NOMO-1 treated with DMSO at 0.1 percent for 48 hours (cell line): ENCODE data around the gene CCDC102B.
"Not testable (repeated sequence)": the region's sequence is repeated elsewhere in the genome, so short reads cannot be mapped to it uniquely, and the experiment has no call there.

Experiments
- DNase-seq: peaks from one replicate; lab custom pipeline; 2025; ENCODE audit not compliant: unreplicated experiment; lab: John Stamatoyannopoulos, UW

CCDC102B gene

GRCh38 chr18:68797871-68798270 lies at the start of gene CCDC102B:
Gene CCDC102B, plus strand, starts transcription at chr18:68798080. Its CDS starts 38,684 bp downstream, at chr18:68836764.
- no peak for DNase-seq

GRCh38 chr18:68757126-68757525 lies 40.8 kb upstream of the CCDC102B start:
- no peak for DNase-seq

GRCh38 chr18:68759308-68759707 lies 38.6 kb upstream of the CCDC102B start:
- DNase-seq, result no peak

DNA sequence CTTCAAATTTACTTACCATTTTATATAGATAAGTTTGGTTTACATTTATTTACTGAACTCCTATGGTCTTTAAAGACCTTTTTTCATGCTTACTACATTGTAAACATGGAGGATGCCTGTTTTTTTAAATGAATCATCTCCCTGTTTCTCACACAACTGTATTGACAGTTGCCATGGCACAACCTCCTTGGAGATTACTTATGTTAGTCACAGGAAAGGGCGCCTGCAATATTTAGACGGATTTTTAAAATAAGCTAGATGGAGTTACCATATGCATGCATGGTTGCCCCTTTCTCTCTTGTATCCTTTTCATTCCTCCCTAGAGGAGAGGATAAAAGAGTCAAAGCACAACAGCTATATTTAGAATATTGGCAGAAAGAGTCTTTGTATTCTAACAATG lies 34.8 kb upstream of the CCDC102B start:
- no peak for DNase-seq

DNA sequence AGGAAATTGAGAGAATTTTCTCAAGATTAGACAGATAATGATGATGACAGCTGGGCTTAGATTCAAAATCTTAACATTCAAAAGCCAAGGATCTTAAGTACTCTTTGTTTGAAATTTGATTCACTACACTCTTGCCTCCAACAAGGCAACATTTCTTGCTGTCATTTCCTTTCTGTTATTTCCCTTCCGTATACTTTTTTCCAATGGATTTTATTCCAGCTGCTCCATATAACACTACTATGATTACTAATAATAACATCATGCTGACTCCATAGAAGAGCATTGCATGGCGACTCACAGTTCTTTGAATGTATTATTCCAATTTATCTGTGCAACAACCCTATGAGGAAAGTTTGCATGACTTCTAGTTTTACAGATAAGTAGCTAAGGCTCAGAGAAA lies 33.9 kb upstream of the CCDC102B start:
- no peak for DNase-seq

DNA sequence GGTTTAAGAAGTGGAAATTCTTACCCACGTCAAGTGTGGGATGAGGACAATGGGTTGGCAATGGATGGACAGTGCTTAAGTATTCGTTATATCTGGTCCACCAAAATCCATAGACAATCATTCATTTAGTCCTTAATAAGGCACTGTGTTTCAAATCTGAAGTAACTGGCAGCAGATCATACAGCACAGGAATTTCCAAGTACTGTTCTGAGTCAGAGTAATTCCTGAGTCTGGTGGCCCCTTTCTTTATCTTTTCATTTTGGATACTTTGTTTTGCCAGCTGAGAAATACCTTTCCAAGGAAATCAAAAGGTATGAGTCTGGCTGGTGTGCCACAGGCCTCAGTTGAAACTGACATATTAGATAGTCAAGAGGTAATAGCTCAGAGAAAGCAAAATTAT lies 31.4 kb upstream of the CCDC102B start:
- no peak for DNase-seq

GRCh38 chr18:68769461-68769860 lies 28.4 kb upstream of the CCDC102B start:
- no peak for DNase-seq

- DNase-seq, result no peak
These were observed 25.6 kb upstream of the CCDC102B start for GRCh38 chr18:68772268-68772667.

GRCh38 chr18:68778280-68778886 lies 19.5 kb upstream of the CCDC102B start:
- no peak for DNase-seq

GRCh38 chr18:68779169-68779568 lies 18.7 kb upstream of the CCDC102B start:
- DNase-seq, result peak; percentile 82

- DNase-seq, result no peak
These were observed 16.9 kb upstream of the CCDC102B start for GRCh38 chr18:68780802-68781635.

DNA sequence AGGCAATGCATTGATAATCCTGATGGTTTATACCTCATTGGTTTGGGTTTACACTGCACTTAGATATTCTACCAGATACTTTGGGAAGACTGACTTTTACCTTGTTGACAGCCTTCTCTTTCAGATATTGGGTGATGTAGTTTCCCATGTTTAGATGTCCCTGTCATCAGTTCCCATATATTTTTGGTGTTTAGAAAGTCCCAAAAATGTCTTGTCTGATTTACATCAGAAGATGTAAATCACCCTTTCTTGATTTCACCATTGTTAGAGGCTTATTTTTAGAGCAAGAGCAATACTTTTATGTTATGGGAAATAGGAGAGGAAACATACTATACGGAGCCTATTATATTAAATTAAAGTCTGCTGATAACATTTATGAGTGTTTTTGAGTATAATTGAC lies 14.4 kb upstream of the CCDC102B start:
- DNase-seq, result no peak

DNA sequence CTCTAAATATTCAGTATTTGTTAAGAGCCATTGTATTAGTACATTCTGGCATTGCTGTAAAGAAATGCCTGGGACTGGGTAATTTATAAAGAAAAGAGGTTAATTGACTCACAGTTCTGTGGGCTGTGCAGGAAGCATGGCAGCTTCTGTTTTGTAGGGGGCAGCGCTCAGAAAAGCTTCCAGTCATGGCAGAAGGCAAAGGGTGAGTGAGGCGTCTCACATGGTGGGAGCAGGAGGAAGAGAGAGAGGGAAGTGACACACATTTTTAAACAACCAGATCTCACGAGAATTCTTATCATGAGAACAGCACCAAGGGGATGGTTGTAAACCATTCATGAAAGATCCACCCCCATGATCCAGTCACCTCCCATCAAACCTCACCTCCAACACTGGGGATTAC lies 13.8 kb upstream of the CCDC102B start:
- DNase-seq, result no peak

DNA sequence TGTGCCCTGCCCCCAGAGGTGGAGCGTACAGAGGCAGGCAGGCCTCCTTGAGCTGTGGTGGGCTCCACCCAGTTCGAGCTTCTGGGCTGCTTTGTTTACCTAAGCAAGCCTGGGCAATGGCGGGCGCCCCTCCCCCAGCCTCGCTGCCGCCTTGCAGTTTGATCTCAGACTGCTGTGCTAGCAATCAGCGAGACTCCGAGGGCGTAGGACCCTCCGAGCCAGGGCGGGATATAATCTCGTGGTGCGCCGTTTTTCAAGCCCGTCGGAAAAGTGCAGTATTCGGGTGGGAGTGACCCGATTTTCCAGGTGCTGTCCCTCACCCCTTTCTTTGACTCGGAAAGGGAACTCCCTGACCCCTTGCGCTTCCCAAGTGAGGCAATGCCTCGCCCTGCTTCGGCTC lies 7.6 kb upstream of the CCDC102B start:
- not testable (repeated sequence) for DNase-seq

- DNase-seq, result no peak
These were observed 6.1 kb upstream of the CCDC102B start for GRCh38 chr18:68791801-68792200.

GRCh38 chr18:68793951-68794350 lies 3.9 kb upstream of the CCDC102B start:
- DNase-seq, result no peak

- DNase-seq, result no peak
These were observed 767 bp upstream of the CCDC102B start for GRCh38 chr18:68796936-68797690.

GRCh38 chr18:68800075-68800474 lies 2.2 kb downstream of the CCDC102B start:
- no peak for DNase-seq

DNA sequence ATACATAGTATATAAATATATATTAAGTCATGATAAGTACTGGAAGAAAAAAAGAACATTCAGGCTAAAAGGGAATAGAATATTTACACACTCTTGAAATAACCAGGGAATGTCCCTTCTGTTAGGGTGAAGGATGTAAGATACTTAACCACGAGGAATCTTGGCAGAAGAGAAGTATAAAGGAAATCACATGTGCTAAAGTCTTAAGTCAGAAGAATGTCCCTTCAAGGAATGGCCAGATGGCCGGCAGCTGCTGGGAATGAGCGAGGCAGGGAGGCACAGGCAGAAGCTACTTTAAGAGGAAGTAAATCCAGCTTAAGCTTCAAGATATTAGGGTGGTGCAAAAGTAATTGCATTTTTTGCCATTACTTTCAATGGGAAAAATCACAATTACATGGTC lies 5.5 kb downstream of the CCDC102B start:
- DNase-seq, result no peak

- DNase-seq, result no peak
These were observed 19.7 kb downstream of the CCDC102B start for GRCh38 chr18:68817584-68817983.

DNA sequence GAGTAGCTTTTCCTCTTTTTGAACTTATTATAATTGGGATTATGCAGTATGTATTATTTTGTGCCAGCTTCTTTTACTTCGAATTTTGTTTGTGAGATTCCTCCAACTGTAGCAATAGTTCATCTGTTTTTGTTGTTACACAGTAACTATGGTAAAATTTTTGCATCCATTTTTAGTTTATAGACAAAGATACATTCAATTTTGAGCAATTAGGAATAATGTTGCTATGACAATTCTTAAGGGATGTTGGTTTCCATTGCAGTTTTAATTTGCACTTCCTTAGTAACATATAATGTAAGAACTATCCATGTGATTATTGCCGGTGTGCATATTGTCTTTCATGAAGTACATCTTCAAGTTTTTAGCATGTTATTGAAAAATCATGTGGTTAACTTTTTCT lies 20.7 kb downstream of the CCDC102B start:
- no peak for DNase-seq

- DNase-seq, result no peak
These were observed 25.0 kb downstream of the CCDC102B start for GRCh38 chr18:68822926-68823325.
